Fibroblast of villous mesenchyme (primary cell): ENCODE data around the gene FAM174B. TPM values are rescaled to one million over a fixed set of nuclear protein-coding genes. Genes with fewer than 3 reads are reported as not detected.
A peak's percentile ranks its signal among the peaks of the same experiment; 100 is the strongest.

Experiments used
- DNase-seq: peaks from one replicate; pipeline ENCODE4 v3.0.0-alpha.2; 2010; ENCODE audit warnings: low read depth
- H3K4me3 ChIP-seq: 2 replicates; pipeline ENCODE4 v1.5.1; 2011; ENCODE audit warnings: low read depth, mild to moderate bottlenecking, low read length
- total RNA-seq: library from RNA; depleted of rRNA; stranded (reverse); fragments of >200 nt; gene quantifications from 2 replicates; pipeline ENCODE4 v1.2.3, GENCODE V29; 2012
- TF ChIP-seq, protein P1 (sequence below): IDR thresholded peaks from 2 replicates; pipeline ENCODE4 v1.5.1; 2012; ENCODE audit warnings: low read depth, mild to moderate bottlenecking, low read length; ENCODE audit not compliant: insufficient read depth

The FAM174B gene
- total RNA-seq, 1 donor: 3.9 TPM

DNA sequence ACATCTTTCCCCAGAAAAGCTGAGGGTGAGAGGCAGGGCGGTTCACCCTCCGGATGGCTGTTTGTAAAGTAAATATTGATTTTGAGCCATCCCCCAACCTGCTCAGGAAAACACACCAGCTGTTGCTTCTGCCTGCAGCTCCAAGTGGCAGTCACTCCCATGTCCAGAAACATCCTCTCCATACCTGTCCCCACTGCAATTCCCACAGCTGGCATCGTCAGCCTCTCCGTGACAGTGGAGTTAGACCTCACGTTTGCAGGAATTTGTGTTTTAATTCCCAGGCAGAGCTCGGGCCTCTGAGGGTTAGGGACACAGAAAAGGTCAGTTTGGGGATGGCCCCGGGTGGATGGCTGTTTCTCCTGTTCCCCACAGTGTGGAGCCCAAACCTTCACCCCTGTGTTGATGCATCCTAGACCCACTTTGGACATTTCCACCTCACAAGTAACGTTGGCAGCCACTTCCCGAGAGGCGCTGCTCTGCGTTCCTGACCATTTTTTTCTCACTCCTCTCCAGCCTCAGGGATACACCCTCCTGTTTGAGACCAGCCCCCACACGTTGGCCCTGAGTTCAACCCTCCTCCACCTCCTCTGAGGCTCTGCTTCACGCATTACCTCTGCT is 11.8 kb upstream of the FAM174B start:
- no peak overlapping the region for H3K4me3 ChIP-seq
- TF ChIP-seq, protein P1, sequence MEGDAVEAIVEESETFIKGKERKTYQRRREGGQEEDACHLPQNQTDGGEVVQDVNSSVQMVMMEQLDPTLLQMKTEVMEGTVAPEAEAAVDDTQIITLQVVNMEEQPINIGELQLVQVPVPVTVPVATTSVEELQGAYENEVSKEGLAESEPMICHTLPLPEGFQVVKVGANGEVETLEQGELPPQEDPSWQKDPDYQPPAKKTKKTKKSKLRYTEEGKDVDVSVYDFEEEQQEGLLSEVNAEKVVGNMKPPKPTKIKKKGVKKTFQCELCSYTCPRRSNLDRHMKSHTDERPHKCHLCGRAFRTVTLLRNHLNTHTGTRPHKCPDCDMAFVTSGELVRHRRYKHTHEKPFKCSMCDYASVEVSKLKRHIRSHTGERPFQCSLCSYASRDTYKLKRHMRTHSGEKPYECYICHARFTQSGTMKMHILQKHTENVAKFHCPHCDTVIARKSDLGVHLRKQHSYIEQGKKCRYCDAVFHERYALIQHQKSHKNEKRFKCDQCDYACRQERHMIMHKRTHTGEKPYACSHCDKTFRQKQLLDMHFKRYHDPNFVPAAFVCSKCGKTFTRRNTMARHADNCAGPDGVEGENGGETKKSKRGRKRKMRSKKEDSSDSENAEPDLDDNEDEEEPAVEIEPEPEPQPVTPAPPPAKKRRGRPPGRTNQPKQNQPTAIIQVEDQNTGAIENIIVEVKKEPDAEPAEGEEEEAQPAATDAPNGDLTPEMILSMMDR: no peak
- peak; percentile 38 for DNase-seq

DNA sequence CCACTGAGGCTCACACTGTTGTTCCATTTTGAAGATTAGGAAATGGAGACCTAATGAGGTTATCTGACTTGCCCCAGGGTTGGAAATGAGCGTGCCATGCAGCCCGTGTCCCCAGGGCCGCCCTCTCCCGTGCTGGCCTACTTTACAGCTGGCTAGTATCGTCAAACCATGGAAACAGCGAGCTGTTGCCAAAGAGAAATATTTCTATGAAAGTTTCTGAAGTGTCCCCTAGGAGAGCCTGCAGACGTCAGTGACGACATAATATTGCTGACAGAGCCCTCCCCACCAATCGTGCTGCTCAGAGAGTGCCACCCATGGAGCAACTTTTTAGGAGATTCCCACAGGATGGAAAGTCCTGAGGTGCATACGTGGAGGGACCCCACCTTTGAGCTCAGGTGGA is 11.2 kb upstream of the FAM174B start:
- DNase-seq: peak; percentile 17
- TF ChIP-seq, protein P1: no peak
- H3K4me3 ChIP-seq: no peak overlapping the region

DNA sequence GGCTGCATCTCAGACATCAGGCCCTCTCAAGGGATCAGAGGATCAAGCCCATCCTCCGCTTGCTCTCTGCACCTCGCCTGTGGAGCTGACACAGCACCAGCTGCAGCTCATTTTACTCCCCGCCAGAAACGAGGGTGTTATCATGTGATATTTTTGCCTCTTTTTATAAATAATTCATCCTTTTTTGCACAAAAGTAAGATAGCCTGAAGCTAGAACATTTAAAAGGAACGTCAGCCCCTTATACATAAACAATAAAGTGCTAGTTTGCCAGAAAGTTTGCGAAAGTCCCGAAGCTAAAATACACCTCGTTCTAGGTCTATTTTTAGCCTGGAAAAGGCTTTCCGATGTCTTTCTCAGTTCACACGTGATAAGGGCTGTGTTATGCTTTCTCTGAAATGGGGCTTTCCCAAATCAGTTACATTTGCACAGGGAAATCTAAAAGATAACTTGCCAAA is 9.6 kb upstream of the FAM174B start:
- TF ChIP-seq, protein P1: no peak
- no peak overlapping the region for H3K4me3 ChIP-seq
- peak; percentile 93 for DNase-seq

DNA sequence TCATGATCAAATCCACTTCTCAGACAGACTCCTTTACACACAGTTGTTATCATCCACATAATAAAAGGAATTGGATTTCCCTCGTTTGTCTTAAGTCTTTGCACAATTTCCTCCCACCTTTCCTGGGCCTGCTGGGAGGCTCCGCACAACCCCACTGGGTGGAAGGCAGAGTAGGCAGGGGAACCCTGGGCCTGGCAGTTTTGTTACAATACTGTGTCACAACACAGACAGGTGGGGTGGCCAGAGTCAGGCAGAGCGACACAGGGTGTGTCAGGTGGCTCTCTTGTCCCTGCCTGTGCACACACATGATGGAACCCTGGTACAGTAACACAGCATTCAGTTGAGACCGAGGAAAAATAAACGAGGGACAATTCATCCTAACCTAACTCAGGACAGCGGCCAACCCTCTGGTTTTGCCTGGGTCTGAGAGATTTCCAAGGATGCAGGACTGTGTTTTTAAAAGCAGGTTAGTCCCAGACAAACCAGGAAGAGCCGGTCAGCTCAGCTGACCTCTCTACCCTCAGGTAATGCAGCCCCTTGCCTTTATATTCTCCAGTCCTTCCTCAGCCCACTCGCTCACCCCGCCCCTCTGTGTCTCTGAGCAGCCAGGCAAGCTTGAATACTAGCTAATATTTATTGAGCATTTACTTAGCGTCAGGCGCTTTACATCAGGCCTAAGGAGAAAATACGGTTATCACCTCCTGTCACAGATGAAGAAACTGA is 8.8 kb upstream of the FAM174B start:
- TF ChIP-seq, protein P1: no peak
- DNase-seq: no peak
- no peak overlapping the region for H3K4me3 ChIP-seq

DNA sequence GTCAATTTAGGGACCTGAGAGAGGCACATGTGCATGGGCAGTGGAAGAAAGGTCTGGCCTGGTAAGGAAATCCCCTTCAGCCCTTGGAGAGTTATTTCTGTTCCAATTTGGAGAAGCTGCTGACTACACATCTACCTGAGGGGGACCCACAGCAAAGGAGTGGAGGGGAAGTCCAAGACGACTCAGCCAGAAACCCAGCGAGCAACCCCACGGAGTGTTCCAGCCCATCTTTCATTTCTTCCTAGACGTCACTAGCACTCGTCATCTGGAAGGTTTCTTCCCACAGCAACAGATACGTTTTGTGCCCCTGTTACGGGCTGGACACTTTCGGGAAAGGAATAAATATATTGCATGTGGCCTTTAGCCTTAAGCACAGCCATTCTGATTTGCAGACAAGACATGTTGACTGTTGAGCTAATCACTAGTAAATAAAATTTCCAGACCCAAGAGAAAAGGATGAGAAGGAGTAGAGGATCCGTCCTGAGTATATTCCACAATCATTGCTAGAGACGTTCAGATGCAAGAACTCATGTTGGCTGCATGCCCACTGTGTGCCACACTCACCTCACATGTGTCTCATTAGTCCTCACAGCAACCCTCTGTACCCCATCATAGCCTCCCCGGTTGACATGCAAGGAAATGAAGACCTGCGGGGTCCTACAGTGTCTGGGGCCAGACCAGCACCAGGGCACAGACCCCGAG is 7.8 kb upstream of the FAM174B start:
- TF ChIP-seq, protein P1: no peak
- no peak for DNase-seq
- no peak overlapping the region for H3K4me3 ChIP-seq

DNA sequence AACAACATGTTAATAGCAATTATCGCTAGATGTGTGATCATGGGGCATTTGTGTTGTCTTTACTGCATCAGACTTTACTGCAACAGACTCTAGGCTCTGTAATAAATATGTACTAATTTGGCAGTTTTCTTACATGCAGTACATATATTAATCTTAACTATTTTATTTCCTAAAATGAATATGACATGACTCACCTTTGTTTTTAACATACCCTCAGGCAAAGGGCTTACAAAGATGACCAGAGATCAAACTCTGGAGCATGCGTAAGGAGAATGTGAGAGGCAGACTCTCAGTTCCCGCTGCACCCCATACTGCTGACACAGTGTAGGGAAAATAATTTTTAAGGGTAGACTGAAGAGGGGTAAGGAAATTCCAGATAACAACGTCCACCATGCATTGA is 7.2 kb upstream of the FAM174B start:
- no peak overlapping the region for H3K4me3 ChIP-seq
- TF ChIP-seq, protein P1: no peak
- no peak for DNase-seq
